Stimulated activated CD4-positive, alpha-beta T cell treated with anti-CD3 and anti-CD28 coated beads, Interleukin-1b, Interleukin-23, amount 100 ng/mL, for 1 hour (primary cell): Measurements from ENCODE around the gene RAB40C.

Experiments
- DNase-seq, 2 donors: peaks; one replicate each; pipeline ENCODE4 v3.0.0-alpha.2; 2020; ENCODE audit warnings: low read depth in 2 of 2

RAB40C gene

DNA sequence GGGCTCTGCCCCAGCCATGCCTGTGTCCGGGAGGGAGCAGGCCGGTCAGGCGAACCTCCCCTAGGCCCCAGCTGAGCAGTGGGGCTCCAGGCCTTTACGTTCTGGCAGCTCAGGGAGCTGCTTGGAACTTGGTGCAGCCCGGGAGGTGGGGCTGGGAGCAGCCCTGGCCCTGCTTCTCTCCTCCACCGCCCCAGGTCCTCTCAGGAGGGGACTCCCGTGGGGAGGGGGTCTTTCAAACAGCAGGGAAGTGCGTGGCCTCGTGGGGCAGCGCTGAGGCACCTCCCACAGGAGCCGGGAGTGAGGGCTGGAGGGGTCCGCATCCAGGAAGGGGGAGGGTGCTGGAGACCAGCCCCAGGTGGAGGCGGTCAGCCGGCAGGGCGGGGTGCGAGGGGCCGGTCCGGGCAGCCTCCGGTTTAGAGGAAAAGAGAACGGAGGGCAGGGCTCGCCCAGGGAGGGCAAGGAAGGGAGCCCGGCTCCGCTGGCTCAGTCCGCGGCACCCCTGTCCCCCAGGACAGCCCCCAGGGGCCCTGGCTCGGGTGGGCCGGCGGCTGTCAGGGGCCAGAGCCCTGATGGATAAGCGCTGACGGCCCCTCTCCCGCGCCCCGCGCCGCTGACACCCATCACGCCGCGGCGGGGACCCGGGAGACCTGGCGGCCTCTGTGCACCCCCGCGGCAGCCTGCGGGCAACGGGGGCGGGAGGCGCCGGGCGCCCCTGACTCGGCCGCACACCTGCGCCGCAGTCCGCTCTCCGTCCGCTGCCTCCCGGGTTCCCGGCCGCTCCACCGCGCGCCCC is 30.3 kb upstream of the RAB40C start:
- no peak for DNase-seq

DNA sequence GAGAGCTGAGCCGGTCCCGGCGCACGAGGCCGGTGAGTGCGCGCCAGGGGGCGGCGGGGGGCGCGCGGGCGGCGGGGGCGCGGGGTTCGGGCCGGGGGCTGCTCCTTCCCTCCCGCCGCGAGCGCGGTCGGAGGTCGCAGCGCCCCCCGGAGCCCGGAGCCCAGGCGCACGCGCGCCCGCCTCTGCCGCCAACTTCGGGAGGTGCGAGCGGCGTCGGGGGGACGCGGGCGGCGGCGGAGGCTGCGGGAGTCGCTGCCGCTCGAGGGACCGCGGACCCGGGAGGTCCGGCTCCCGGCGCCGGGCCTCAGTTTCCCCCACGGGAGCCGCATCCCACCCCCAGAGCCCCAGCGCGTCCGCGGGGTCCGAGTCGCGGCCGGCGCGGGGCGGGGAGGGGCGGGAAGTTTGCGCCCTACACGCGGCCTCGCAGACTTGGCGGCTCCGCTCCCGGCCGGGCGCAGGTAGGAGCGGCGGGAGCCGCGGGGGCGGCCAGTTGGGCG is 29.6 kb upstream of the RAB40C start, which contains the start of gene PRR35:
Gene PRR35, plus strand, starts transcription at position 191 of the 497 bp plus-strand sequence. CDS start 2,901 bp downstream, outside the sequence.
- no peak for DNase-seq

DNA sequence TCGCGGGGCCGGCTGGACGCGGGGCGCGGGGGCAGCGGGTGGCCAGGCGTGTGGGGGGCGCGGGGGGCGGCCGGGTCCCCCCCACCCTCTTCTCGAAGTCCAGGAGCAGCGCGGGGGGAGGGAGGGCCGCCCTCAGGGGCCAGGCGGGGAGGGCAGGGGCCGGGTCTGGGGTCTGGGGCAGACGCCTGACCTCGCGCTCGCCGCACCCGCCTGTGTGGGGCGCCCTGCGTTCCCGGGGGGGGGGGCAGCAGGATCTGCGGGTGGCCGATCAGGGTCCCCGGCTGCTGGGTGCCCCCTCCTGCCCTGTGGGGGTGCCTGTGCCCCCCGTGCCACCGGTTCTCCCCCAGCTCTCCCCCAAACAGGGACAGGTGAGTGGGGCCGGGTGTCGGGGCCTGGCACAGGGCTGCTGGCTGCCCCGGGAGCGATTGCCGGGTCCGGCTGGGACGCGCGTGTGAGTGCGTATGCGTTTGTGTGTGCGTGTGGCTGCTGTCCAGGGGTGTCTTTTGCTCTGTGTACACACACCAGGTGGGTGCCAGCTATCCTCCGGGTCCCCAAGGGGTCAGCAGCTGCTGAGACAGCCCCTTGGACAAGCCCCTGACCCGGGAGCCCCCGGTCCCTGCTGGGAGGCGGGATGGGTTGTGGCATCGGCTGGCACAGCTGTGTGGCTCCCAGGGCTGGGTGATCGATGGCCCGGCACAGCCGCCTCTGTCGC is 29.0 kb upstream of the RAB40C start:
- no peak for DNase-seq

DNA sequence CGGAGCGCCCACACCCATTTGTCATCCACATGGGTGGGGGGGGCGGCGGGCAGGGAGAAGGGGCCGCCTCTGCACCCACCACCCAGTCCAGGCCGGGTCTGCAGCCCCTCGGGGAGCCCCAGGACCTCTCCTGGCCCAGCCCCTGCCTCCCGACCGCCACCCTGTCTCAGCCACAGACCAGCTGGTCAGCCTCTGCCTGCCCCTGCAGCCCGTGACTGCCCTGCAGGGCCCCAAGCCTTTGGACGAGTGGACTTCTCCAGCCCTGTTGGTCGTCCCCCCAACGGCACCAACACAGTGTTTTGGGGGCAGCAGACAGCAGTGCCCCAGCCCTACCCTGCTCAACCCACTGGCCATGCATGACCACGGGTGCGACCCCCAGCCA is 28.5 kb upstream of the RAB40C start:
- no peak for DNase-seq

DNA sequence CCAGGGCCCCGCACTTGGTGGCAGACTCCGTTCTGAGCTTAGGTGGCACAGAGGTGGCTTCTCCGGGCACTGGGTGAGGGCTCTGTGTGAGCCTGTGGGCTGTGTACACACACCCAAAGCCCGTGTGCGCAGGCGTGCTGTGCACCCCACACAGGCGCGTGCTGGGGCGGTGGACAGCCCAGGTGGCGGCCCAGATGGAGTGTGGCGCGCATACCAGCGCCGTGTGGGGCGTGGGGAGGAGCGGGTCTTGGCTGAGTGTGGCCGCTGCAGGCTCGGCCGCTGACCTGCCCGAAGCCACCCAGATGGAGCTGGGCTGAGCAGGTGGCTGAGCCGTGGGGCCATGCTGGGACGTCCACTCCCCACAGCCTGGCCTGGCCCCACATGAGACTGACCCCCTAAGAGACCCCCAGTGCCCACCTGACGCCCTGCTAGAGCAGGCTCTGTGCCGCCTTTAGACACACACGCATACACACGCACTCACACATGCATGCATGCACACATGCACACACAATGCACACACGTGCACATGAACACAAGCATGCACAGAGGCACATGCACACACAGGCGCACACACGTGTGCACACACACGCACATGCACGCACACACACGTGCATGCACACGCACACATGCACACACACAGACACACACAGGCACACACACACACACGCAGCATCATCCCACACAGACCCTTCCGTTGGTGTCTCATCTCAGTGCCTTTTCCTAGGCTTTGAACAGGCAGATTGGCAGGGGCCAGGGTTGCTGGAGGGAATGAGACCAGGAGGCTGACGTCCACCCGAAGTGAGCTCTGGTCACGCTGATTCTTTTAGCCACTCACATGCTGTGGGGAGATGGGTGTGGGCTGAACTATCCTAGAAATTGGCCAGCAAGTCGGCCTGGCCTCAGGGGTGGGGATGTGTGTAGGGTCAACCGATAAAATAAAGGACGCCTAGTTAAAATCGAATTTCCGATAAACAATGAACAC is 27.6 kb upstream of the RAB40C start:
- DNase-seq = no peak

DNA sequence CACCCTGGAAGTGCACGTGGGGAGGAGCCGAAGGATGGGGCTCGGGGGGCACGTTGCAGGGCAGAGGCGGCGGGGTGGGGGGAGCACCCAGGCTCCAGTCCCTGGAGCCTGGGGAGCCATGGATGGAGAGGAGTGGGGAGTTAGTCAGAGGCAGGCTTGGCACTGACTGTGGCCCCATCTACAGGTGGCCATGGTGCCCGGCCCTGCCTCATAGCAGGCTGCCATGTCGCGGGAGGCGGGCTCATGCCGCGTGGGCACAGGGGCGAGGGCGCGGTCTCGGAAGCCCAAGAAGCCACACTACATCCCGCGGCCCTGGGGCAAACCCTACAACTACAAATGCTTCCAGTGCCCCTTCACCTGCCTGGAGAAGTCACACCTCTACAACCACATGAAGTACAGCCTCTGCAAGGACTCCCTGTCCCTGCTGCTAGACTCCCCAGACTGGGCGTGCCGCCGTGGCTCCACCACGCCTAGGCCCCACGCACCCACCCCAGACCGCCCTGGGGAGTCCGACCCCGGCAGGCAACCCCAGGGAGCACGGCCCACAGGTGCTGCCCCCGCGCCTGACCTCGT is 26.7 kb upstream of the RAB40C start:
- DNase-seq = no peak

DNA sequence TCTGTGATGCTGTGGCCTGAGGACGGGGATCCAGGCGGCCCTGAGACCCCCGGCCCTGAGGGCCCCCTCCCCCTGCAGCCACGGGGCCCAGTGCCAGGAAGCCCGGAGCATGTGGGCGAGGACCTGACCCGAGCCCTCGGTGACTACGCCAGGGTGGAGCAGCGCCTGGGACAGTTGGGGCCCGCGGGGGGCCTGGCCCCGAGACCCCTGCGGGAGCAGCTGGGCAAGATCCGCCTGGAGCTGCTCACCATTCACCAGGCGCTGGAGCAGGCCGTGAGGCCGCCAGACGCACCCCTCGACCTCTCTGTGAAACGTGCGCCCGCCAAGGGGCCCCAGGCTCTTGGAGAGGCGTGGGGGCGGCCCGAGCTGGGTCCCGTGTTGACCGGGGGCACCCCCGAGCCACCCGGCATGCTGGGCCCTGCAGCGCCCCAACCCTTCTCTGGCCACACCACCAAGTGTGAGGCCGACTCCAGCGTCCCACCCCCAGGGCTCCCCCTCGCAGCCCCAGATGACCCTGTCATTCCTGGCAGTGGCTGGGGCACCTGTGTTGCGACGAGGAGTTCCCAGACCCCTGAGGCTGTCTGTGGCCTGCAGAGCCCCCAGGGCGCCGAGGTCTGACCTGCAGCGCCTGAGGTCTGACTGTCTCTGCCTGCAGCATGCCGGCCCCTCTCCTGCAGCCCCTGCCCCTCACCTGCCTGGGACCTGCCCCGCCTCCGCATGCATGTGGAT is 25.0 kb upstream of the RAB40C start:
- no peak for DNase-seq

DNA sequence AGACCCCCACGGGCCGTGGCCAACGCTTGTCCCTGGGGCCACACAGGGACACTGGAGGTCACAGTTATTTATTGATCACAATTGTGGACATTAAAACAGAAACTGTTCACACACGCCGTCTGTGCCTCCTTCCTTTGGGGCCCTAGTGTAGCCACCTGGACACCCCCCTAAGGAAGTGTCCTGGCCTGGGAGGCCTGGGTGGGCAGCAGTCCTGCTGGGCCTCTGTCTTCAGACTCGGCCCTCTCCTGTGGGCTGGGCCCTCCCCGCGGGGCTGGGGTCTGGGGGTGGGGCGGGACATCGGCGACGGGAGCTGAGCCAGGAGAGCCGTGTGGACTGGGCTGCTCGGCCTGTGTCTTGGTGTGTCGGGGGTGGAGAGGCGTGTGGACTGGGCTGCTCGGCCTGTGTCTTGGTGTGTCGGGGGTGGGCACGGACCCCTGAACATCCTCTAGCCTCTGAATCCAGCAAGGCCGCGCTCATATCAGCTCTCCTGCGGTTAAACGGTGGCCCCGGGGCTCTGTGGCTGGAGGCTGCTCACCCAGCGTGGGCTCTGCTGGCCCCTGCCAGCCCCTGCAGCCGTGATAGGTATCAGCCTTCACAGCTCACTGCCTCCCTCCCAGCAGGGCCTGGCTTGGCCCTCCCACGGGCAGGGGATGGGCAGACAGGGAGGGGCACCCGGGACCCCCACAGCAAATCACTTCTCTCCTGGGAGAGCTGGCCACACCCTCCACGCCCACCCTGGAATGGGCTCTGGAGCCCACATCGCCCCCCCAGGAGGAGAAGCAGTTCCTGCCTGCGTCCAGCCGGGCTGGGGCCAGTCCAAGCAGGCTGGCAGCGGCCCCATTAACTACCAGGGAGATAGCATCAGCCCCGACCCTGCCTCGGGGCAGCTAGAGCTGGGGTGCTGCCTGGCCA is 24.2 kb upstream of the RAB40C start:
- no peak for DNase-seq

DNA sequence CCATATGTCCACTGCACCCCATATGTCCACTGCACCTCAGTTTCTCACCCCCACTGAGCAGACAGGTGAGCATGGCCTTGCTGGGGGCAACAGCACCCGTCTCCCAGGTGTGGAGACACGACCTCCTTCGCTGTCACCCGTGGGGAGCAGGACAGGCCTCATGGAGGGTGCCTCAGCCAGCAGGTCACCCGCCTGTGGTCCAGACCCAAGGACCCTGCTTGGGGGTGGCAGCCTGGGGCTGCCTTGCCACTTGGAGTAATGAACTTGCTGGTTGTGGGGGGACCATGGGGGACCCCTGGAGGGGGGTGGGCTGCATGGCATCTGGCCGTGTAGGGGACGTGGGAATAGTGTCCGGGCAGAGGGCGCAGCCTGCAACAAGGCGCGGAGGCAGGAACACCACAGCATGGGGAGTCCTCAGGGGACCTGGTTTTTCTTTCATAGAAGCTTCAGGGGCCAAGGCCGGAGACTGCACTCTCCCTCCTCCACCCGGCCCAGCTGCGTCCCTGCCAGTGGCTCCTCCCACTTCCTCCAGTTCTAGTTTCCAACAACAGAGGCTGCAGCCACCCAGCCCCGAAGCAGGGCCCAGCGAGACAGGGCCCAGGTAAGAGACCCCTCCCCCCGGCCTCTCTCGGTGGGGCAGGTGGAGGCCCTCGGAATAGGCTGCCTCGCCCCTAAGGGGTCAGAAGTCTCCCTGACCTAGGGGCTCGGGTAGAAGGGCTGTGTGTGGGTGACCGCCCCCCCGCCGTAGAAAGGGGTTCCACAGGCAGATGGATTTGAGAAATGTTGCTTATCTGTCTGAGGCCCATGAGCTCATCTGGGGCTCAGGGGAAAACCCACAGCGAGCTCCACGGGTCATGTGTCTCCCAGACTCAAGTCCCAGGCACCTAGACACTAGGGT is 23.1 kb upstream of the RAB40C start, which contains the start of gene NHLRC4:
Gene NHLRC4, plus strand, starts transcription at position 531 of the 898 bp plus-strand sequence. CDS start 1,043 bp downstream, outside the sequence.
- peak in 1 of 2 donors; percentile 9 for DNase-seq

DNA sequence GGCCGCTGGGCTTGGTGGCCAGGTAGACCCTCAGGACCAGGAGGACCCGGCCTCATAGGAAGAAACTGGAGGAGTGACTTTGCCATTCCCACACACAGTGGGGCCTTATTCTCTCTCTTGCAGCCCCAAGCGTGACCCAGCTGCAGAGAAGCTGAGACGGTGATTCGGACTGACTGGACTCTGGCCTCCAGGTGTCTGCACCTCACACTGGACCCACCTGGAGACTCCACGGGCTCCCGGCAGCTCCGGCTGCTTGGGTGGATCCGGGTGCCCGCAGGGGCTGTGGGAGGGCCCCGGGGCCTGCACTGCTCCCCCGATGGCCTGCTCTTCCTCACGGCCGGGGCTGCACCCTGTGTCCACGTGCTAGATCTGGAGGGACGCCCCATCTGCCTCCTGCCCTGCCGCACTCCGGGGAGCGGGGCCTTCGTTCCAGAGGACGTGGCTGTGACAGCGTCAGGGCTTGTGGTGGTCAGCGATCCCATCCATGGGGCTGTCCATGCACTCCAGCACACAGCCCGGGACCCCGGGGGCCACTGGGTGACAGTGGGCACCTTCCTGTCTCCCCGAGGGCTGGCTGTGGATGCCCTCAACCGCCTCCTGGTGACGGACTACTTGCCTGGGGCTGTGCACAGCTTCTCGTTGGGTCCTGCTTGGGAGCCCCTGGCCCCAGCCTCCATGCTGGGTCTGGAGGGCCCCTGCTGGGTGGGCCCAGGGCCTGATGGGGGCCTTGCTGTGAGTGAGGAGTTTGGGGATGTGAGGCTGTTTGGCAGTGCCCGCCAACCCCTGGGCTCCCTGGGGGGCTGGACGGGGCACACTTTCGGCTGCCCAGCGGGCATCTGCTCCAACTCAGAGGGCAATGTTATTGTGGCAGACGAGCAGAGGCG is 22.3 kb upstream of the RAB40C start:
- no peak for DNase-seq

DNA sequence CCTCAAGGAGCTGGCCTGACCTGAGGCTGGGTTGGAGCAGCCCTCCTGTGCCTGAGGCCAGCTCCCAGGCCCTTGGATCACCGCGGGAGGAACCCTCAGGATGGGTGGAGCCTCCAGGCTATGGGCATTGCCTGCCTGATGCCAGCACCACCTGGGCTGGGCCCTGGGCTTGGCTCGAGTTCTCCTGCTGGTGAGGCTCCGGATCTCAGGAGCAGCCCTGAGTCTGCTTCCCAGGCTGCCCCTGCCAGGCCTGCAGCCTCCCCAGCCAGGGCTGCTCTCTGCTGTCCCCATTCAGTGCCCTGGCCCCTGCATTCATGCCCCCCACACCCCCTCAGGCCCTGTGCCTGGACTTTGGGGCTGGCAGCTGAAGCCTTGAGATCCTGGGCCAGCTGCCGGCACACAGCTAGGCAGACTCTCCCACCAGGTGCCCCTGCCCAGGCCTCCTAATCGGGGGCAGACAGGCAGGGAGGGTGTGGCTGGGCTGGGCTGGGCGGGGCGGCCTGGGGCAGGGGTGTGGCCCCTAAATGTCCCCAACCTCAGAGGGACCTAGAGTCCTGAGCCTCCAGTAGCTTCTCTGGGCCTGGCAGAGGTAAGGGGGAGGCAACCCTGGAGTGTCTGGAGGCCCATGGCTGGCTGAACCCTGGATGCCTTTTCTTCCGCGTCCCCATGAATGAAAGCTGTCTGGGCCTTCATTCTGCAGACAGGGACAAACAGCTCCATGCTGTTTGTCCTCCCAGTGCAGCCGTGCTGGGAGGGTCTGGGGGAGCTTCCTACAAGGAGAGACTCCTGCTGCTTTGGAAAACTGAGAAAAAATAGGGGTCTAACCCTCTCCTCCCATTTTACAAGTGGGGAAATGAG is 21.2 kb upstream of the RAB40C start:
- no peak for DNase-seq

DNA sequence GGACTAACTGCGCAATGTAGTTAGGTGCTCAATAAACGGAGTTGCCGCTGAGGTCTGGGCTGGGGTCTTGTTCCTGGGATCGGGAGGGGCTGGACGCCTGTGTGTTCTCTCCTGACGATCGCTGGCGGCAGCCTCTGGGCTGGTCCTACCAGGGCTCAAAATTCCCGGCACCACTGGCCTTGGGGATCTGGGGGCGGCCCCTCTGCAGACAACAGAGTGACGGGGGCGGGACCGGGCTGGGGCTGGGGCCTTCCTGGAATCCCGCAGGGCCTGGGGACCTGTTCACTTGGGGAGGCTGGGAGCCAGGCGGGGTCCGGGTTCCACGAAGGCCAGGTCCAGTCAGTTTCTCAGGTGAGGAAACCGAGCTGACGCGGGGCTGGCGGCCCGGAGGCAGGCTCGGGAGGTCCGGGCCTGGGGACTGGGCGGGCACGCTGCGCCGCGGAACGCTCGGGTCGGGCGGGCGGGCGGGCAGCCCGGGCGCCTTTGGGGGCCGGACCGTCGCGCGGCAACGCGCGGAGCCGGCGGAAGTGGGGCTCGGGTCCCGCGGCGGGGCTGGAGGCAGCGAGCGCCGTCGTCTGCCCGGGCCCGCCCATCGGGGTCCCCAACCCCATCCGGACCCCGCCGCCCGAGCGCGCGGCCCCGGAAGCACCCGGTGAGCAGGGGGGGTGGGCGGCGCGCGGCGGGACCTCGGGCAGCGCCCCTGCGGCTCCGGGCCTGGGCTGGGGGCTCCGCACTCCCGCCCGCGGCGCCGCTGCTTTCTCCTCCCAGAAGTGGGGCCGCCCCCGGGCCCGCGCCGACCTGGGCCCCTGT is 20.2 kb upstream of the RAB40C start, which contains the start of gene PIGQ:
Gene PIGQ, plus strand, starts transcription at position 524 of the 810 bp plus-strand sequence. CDS start 4,107 bp downstream, outside the sequence.
- peak; percentile 17 to 40 for DNase-seq

DNA sequence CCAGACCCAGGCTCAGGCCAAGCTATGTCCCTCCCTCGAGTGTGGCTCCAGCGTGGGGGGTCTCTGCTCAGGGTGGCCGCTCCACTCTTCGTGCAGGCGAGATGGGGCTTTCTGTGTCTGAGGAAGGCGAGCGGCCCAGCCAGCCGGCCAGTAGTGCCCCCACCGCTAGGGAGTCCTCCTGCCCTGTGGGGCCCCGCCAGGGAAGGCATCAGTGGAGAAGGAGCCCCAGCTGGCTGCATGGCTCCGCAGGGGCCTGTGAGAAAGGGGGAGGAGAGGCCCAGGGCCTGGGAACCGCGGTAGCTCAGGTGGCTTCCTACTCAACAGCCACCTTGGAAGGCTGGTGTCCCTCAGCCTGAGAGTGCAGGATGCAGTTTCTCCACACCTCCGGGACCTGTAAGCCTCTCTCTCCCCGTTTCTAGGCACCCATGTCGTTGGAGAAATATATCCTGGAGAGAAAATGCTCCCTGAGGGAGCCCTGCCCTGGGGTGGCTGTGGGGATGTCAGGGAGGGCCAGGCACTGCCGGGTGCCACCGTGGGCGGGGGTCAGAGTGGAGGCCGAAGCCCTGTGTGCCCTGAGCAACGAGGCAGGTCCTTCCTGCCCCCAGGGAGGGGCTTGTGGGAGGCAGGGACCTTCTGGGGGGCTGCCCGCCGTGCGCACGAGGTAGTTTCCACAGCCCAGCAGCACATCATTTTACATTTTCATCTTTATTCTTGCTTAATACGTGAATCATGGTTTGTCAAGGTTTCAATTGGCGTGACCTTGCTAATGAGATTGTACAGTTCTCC is 16.8 kb upstream of the RAB40C start:
- no peak for DNase-seq

DNA sequence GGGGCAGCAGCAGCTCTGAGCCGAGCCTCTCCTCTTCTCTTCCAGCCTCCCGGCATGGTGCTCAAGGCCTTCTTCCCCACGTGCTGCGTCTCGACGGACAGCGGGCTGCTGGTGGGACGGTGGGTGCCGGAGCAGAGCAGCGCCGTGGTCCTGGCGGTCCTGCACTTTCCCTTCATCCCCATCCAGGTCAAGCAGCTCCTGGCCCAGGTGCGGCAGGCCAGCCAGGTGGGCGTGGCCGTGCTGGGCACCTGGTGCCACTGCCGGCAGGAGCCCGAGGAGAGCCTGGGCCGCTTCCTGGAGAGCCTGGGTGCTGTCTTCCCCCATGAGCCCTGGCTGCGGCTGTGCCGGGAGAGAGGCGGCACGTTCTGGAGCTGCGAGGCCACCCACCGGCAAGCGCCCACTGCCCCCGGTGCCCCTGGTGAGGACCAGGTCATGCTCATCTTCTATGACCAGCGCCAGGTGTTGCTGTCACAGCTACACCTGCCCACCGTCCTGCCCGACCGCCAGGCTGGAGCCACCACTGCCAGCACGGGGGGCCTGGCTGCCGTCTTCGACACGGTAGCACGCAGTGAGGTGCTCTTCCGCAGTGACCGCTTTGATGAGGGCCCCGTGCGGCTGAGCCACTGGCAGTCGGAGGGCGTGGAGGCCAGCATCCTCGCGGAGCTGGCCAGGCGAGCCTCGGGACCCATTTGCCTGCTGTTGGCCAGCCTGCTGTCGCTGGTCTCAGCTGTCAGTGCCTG is 15.7 kb upstream of the RAB40C start:
- DNase-seq = no peak
